ENCODE results near the gene ADD1.

Gene ADD1

DNA sequence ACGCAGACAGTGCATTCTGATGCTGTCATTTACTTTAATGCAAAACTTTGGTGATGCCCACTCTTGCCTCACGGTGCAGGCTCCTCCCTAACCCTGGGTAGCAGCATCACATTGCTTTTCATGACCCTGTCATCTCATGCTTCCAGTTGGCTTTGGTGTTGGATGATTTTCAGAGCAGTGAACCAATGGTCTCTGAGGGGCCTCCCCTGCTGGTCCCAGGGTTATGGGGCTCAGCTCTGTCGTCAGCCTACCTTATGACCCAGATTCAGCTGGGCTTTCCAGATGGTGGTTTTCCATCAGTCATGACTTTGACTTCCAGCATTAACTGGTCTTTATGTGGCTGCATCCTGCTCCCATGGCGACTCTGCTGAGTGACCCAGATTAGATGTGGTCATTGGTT, 63.6 kb downstream of the ADD1 start:
- no peak for DNase-seq (ENCODE audit: low read depth, low spot score)
- ChIA-PET POLR2A (no interaction called here), CTCF (no interaction called here)

DNA sequence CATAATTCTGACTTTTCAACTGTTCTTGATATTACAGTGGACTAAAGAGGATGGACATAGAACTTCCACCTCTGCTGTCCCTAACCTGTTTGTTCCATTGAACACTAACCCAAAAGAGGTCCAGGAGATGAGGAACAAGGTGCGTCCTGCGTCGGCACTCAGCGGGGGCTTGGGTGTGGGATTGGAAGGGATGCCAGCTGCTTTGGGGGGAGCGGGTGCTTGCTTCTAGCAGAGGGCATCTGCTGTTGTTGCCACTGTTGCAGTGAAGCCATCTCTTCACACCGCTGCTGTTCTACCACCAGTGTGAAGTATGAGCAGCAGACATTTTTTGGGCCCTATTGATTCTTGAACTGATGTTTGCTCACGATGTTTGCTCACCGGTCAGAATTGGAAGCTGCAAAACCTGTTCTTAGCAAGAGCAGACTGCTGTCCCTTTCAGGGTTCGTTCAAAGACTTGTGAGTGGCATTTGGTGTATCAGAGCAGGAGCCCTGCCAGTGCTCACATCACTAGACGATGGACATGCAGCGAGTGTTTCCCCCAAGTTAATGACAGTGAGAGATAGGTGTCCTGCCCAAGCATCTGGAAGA, 64.2 kb downstream of the ADD1 start:
- no peak overlapping the region for H3K4me3 ChIP-seq (ENCODE audit: low read depth, low read length)
- TF ChIP-seq, protein P1, sequence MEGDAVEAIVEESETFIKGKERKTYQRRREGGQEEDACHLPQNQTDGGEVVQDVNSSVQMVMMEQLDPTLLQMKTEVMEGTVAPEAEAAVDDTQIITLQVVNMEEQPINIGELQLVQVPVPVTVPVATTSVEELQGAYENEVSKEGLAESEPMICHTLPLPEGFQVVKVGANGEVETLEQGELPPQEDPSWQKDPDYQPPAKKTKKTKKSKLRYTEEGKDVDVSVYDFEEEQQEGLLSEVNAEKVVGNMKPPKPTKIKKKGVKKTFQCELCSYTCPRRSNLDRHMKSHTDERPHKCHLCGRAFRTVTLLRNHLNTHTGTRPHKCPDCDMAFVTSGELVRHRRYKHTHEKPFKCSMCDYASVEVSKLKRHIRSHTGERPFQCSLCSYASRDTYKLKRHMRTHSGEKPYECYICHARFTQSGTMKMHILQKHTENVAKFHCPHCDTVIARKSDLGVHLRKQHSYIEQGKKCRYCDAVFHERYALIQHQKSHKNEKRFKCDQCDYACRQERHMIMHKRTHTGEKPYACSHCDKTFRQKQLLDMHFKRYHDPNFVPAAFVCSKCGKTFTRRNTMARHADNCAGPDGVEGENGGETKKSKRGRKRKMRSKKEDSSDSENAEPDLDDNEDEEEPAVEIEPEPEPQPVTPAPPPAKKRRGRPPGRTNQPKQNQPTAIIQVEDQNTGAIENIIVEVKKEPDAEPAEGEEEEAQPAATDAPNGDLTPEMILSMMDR (IDR thresholded peaks at IDR 0.05; ENCODE audit: insufficient read depth, low read length, missing control alignments), result no peak
- POLR2A ChIA-PET, result no interaction called here
- no peak for DNase-seq (ENCODE audit: low read depth, low spot score)
- CTCF ChIA-PET, result no interaction called here

More for the DNA sequence above, 63.6 kb downstream of the ADD1 start:
- H3K4me3 ChIP-seq (ENCODE audit: low read depth, low read length), result no peak overlapping the region
- TF ChIP-seq, protein P1 (IDR thresholded peaks at IDR 0.05; ENCODE audit: insufficient read depth, low read length, missing control alignments), result no peak

DNA sequence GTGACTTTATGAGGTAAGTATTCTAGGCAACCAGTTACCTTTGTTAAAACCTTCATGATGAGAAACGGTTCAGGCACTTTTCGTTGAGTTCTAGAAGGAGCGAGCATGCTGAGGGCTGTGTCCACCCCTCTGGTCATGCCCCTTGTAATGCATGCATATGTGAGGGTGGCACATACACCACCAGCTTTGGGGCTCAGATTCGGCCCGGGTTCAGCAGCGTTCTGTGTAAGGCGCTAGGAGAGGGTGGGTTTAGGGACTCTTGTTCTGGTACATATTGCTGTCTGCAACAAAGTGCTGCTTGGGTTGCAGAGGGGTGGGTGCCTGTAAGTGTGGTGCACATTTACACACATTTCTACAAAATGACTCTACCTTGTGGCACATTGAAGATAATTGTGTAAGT, 65.0 kb downstream of the ADD1 start:
- POLR2A ChIA-PET, result no interaction called here
- CTCF ChIA-PET, result interaction anchor here (3.8 kb wide), 1 partner anchor 145 kb away, joined by 14 read pairs; no protein-coding TSS in a partner anchor
- TF ChIP-seq, protein P1 (IDR thresholded peaks at IDR 0.05; ENCODE audit: insufficient read depth, low read length, missing control alignments), result no peak
- no peak for DNase-seq (ENCODE audit: low read depth, low spot score)
- H3K4me3 ChIP-seq (ENCODE audit: low read depth, low read length), result no peak overlapping the region

DNA sequence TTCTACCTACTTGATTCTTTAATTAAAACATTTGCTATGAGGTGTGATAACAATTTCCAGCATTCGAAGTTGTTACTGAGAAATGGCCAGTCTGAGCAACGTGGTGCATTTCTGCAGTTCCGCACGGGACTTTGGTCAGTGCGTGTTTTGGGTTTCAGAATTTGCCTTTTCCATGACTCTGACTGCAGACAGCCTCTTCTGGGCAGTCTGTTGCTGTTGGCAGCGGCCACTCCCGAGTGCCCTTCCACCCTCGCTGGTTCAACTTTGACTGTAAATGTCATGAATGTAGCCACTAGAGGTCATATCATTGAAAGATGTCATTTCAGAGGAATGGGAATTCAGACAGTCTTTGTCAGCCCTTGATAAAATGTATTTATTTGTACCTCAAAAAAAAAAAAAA, 65.9 kb downstream of the ADD1 start:
- no peak overlapping the region for H3K4me3 ChIP-seq (ENCODE audit: low read depth, low read length)
- DNase-seq (ENCODE audit: low read depth, low spot score), result no peak
- CTCF ChIA-PET, result interaction anchor here (3.8 kb wide), 1 partner anchor 145 kb away, joined by 14 read pairs; no protein-coding TSS in a partner anchor
- TF ChIP-seq, protein P1 (IDR thresholded peaks at IDR 0.05; ENCODE audit: insufficient read depth, low read length, missing control alignments), result no peak
- POLR2A ChIA-PET, result no interaction called here

DNA sequence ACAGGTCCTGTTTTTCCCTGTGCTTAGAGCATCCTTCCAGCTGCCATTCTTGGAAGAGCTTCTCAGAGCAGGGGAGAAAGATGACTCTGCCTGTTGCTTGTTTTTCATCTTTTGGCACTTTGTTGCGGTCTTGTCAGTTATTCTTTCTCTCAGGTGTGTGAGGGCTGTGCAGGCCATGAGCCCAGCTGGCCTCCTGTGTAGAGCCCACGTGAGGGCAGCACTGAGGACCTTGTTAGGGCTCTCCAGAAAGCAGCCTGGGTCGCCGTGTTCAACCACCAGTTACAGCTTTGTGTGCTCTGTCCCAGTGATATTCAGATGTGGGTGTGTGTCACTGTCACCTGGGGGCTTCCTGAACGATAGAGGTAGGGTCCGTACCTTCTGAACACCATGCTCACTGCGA, 66.8 kb downstream of the ADD1 start:
- TF ChIP-seq, protein P1 (IDR thresholded peaks at IDR 0.05; ENCODE audit: insufficient read depth, low read length, missing control alignments), result no peak
- CTCF ChIA-PET, result interaction anchor here (3.8 kb wide), 1 partner anchor 146 kb away, joined by 14 read pairs; no protein-coding TSS in a partner anchor
- POLR2A ChIA-PET, result no interaction called here
- DNase-seq (ENCODE audit: low read depth, low spot score), result no peak
- H3K4me3 ChIP-seq (ENCODE audit: low read depth, low read length), result no peak overlapping the region

DNA sequence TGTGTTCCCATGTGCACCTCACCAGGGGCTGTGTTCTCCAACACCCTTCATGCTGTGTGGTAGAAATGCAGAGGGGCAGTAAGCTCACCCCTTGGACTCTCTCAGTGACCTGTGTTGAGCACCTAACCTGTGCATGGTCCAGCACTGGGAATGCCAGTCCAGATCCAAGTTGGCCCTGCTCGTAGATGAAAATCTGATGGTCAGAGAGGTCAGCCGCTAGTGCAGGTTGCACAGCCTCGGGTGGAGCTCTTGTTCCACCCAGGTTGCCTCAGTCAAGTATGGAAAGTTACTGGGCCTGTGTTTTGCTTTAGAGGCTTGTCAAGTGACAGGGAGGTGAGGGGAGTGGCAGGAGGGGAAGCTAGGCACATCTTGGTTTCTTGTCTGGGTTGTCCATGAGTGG, 68.2 kb downstream of the ADD1 start:
- ChIA-PET CTCF (interaction anchor here (3.8 kb wide), 1 partner anchor 148 kb away, joined by 14 read pairs; no protein-coding TSS in a partner anchor), POLR2A (interaction anchor here (0.5 kb wide), 1 partner anchor 28 kb away, joined by 3 read pairs; no protein-coding TSS in a partner anchor)
- no peak overlapping the region for H3K4me3 ChIP-seq (ENCODE audit: low read depth, low read length)
- DNase-seq (ENCODE audit: low read depth, low spot score), result no peak
- TF ChIP-seq, protein P1 (IDR thresholded peaks at IDR 0.05; ENCODE audit: insufficient read depth, low read length, missing control alignments), result no peak

All from AG04449 (cell line).